Activated CD8-positive, alpha-beta memory T cell treated with anti-CD3 and anti-CD28 coated beads, Interleukin-2, amount 50 U/mL, for 24 hours (primary cell): ENCODE results near the gene C16orf89.
A peak's percentile ranks its signal among the peaks of the same experiment; 100 is the strongest.
"Not testable (repeated sequence)": the region's sequence is repeated elsewhere in the genome, so short reads cannot be mapped to it uniquely, and the experiment has no call there.

Experiments
- DNase-seq: peaks from one replicate; pipeline ENCODE4 v3.0.0-alpha.2; 2020; ENCODE audit errors: extremely low read depth

The C16orf89 gene, protein sequence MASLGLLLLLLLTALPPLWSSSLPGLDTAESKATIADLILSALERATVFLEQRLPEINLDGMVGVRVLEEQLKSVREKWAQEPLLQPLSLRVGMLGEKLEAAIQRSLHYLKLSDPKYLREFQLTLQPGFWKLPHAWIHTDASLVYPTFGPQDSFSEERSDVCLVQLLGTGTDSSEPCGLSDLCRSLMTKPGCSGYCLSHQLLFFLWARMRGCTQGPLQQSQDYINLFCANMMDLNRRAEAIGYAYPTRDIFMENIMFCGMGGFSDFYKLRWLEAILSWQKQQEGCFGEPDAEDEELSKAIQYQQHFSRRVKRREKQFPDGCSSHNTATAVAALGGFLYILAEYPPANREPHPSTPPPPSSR

DNA sequence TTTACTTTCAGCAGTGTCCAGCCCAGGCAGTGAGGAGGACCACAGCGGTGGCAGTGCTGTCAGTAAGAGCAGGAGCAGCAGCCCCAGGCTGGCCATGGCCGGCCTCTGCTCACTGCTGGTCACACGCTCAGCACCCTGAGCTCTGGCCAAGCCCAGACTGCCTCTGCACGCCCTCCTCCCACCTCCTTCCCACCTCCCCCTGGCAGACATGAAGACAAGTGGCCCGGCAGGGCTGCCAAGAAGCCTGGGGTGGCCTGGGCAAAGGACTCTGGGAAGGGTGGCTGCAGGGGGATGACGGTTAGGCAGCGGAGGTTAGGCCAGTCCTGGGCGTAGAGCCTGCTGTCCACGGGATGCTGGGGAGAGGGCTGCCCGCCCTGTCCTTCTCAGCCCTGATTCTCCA is at the start of gene C16orf89:
TSS of gene C16orf89 (minus strand) at position 144 of the 400 bp plus-strand sequence. CDS start at position 96, 48 bp downstream.
- no peak for DNase-seq

GRCh38 chr16:5110933-5111332 is 45.2 kb upstream of the C16orf89 start:
- not testable (repeated sequence) for DNase-seq

DNA sequence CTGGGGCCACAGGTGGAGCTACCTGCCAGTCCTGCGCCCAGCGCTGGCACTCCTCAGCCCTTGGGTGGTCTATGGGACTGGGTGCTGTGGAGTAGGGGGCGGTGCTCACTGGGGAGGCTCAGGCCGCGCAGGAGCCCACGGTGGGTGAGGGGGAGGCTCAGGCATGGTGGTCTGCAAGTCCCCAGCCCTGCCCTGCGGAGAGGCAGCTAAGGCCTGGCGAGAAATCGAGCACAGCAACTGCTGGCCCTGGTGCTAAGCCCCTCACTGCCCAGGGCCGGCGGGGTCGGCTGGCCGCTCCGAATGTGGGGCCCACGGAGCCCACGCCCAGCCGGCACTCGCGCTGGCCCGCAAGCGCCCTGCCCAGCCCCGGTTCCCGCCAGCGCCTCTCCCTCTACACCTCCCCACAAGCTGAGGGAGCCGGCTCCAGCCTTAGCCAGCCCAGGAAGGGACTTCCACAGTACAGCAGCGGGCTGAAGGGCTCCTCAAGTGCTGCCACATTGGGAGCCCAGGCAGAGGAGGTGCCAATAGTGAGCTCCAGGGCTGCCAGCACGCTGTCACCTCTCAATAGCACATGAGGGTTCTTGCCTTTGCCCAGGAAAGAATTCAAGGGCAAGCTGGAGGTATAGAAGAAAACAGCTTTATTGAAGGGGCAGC is 42.9 kb upstream of the C16orf89 start:
- no peak for DNase-seq

DNA sequence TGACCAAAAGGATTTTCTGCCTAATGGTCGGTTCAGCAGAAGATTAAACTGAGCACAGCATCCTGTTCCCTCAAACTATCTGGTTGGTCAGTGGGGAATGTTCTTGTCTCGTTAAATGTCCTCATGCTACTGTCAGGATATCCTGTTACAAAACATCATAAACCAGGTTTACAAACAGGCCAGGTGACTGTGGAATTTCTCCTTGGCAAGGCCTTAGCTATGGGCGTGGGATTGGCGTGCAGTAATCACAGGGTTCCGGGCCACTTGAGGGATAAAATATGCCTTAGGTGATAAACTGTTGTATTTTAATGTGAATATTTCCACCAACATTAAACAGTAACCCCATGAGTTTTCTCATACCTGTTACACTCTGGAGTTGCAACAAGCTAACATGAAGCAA is 39.3 kb upstream of the C16orf89 start:
- DNase-seq: not testable (repeated sequence)

DNA sequence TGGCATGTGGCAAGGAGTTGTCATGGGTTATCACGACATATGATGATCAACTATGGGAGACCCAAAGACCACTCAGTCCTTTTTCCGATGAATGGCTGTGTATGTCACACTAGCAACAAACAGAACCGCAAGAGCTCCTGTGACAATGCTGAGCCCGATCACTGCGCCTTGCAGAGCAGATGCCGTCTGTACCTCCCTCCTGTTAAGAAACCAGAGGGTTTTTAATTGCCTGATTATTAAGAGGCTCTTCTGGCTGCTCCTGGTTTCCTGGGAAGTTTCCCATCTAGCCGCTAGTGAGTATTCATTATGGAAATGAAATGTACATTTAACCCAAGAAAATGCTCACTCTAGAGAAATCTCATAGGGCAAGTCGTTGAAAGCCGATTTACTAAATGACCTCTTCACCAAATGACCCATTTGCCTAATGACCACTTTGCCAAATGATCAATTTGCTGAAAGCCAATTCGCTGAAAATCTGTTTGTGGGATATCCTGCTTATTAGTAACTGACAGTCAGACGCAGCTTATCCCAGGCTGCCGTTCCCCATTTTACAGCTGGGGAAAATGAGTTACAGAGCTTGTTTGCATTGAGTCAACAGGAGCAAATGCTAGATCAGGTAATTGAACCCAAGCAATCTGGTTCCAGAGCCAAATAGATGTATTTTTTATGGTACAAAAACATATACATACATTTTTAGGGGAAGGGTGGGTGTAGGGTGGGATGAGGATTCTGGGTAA is 37.7 kb upstream of the C16orf89 start:
- not testable (repeated sequence) for DNase-seq

- DNase-seq: not testable (repeated sequence)
Observed at GRCh38 chr16:5099174-5099573, 33.4 kb upstream of the C16orf89 start.

DNA sequence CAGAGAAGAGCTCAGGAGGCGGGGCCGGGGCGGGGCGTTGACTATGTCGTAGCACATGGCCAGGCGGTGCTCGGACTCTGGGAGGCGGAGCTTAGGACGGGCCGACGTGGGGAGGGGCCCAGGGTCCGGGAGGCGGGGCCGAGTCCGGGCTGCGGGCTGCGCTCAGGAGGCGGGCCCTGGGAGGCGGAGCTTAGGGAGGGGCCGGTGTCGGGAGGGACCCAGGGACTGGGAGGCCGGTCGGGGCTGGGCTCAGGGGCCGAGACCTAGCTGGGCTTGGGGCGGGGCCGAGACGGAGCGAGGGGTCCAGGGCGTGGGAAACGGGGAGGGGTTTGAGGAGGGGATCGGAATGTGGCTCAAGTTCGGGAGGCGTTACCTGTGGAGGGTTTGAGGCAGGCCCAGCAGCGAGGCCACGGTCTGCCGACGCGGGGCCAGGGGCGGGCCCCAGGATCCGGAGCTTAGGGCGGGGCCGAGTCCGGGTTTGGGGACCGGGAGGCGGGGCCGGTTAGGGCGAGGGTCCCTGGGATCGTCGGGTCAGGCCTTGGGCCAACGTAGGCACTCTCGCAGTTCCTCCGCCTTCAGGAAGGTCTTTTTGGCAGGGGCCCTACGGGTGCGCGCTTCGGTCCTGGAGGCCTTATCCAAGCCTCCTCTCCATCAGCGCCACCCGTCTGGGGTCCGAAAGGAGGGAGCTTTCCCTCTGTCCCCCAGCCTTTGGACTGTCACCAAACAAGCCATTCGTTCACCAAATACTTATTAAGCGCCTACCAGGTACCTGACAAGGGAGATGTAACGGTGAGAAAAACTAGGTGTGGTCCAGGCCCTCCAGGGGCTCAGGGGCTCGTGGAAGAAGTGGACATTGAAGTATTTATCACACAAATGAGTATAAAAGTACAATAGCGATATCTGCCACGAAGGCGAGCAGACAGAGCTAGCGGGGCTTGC is 32.7 kb upstream of the C16orf89 start:
- not testable (repeated sequence) for DNase-seq

DNA sequence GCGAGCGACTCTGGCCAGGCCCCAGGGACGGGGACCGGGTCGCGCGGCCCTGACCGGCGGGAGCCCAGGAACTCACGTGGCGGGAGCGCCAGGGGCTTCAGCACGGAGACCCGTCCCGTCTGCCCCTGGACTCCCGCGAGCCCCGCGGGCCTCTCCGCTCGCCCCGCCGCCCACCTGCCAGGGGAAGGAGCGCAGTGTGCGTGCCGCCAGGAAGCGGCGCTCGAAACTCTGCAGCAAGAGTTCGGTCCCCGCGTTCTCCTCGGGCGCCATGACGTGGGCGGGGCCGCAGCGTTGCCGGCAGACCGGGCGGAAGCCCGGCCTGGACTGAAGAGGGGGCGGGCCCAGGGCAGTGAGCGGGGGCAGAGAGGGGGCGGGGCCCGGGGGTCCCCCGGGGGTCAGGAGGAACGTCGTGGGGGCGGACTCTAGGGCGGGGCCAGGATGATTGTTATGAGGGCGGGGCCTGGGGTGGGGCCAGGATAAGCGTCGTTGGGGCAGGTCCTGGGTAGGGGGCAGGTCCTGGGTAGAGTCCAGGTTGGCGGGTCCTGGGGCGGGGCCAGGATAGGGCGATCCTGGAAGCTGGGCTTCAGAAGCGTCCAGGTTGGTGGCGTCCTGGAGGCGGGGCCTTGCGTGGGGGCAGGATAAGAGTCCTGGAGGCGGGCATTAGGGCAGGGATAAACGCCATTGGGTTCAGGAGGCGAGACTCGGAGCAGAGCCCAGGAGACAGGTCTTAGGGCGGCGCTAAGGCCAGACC is 31.9 kb upstream of the C16orf89 start, which contains the start of gene EEF2KMT:
TSS of gene EEF2KMT (minus strand) at position 326 of the 751 bp plus-strand sequence. CDS start at position 270, 56 bp downstream.
- DNase-seq: peak; percentile 92

DNA sequence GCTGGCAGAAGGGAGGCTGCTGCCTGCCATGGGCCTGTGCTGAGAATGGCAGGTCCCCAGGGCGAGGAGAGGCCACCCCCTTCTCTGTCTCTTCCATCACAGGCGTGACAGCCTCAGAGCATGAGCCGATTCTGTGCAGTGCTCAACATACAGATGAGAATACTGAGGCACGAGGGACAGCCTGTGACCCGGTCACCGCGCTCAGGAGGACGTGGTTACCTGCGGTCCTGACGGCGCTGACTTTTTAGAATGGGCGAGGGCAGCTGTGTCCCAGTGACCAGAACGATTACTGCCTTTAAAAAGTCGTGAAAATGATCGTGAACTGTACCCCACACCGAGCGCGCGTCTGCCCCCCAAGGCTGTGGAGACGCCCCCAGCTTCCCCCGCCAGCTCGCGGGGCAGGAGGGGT is 31.3 kb upstream of the C16orf89 start:
- not testable (repeated sequence) for DNase-seq

- not testable (repeated sequence) for DNase-seq
Observed at GRCh38 chr16:5096437-5097060, 30.8 kb upstream of the C16orf89 start.

GRCh38 chr16:5095145-5095830 is 29.5 kb upstream of the C16orf89 start:
- DNase-seq: not testable (repeated sequence)

GRCh38 chr16:5093746-5094145 is 28.0 kb upstream of the C16orf89 start:
- DNase-seq: not testable (repeated sequence)

DNA sequence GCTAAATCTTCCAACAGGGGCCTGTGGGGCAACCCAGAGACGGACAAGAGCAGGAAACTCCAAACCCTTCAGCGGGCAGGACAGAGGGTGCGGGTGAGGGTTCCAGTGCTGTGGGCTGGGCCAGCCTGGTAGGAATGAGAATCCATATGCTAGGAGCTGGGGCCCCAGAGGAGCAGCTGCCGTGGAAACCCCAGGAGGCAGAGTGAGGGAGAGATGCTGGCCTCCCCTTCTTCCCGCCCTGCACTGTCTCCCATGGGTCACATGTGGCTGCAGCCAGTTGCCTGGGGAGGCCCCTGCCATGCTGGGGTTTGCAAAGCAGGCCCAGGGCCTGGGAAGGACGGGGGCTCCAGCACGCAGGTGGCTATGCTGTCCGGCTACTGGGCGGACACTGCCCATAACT is 27.3 kb upstream of the C16orf89 start:
- DNase-seq: not testable (repeated sequence)

- not testable (repeated sequence) for DNase-seq
Observed at GRCh38 chr16:5090592-5090991, 24.8 kb upstream of the C16orf89 start.

- DNase-seq: not testable (repeated sequence)
Observed at GRCh38 chr16:5089911-5090555, 24.3 kb upstream of the C16orf89 start.

DNA sequence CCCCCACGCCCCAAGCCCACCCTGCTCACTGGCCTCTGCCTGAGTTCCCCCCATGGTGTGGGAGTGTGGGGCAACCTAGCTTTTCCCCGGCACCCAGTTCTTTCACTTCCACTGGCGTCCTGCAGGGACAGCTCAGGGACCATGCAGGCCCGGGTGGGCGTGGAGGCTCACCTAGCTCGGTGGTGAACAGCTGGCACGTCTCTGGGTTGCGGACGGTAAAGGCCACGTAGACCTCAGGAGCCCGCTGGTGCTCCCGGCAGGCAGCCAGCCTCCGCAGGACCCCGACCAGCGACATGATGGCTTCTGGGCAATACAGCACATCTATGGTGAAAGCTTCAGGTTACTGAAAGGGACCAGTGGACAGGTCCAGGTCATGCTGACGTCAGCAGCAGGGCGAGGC is 23.2 kb upstream of the C16orf89 start:
- DNase-seq: not testable (repeated sequence)

DNA sequence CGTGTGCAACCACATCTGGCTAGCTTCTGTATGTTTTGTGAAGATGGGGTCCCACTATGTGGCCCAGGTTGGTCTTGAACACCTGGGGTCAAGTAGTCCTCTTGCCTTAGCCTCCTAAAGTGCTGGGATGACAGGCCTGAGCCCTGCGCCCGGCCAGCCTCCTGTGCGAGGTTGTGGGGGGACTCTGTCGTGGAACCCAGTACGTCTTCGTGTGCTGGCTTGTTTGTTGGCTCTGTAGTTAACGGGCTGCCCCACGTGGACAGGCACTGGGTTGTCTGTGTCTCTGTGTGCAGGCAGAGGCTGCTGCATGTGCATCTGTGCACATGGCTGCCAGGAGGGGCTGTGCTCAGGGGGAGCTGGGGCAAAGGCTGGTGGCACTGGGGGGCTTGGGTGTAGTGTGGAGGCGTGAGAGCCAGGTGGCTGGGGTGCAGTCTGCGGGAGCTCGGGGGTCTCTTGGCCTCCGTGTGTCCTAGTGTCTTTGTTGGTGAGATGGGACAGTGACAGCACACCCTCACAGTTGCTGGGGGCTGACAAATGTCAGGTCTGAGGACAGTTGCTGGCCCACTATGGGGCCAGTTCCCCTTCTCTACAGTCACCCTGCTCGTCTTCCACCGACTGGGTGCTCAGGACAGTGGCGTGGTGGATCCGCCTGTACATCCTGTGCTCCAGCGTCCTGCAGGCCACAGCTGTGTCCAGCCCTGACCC is 22.5 kb upstream of the C16orf89 start:
- DNase-seq: not testable (repeated sequence)

DNA sequence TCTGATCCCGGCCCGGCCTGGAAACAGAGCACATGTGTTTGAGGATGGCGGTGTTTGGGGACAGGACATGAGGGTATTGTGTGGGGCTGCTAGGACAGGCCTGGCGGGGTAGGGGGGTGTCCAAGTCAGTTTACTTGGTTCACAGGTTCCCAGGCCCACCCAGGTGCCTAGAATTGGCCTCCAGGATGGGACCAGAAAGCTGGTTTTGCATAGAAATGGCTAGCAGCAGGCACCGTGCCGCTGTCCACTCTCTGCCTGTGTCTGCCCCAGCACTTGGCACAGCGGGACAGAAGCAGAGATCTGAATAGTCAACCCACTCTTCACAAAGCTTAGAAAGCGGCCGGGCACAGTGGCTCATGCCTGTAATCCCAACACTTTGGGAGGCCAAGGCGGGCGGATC is 20.0 kb upstream of the C16orf89 start:
- not testable (repeated sequence) for DNase-seq
